H9 (cell line): Measurements from ENCODE around the gene ARL6IP6. TPM values are rescaled to one million over a fixed set of nuclear protein-coding genes. Genes with fewer than 3 reads are reported as not detected.

Experiments
- DNase-seq: peaks from one replicate; pipeline ENCODE4 v3.0.0-alpha.2; 2017
- H2AFZ ChIP-seq: one replicate; pipeline ENCODE4 v1.6.1; 2013; ENCODE audit warnings: mild to moderate bottlenecking, low read length, control low read depth, moderate library complexity
- H2AK5ac ChIP-seq: 2 replicates; pipeline ENCODE4 v1.6.1; 2013; ENCODE audit warnings: low read length, control low read depth, mixed read lengths; ENCODE audit not compliant: insufficient read length
- H2BK120ac ChIP-seq: one replicate; pipeline ENCODE4 v1.6.1; 2013; ENCODE audit warnings: low read depth, mild to moderate bottlenecking, low read length, control low read depth, inconsistent platforms; ENCODE audit not compliant: poor library complexity, severe bottlenecking
- H2BK12ac ChIP-seq: 2 replicates; pipeline ENCODE4 v1.6.1; 2013; ENCODE audit warnings: low read length, control low read depth, mixed read lengths, low read depth; ENCODE audit not compliant: insufficient read length
- H2BK15ac ChIP-seq: 2 replicates; pipeline ENCODE4 v1.6.1; 2013; ENCODE audit warnings: low read depth, low read length, control low read depth
- H2BK20ac ChIP-seq: one replicate; pipeline ENCODE4 v1.6.1; 2013; ENCODE audit warnings: low read depth, mild to moderate bottlenecking, low read length, control low read depth, inconsistent platforms; ENCODE audit not compliant: poor library complexity, severe bottlenecking
- H2BK5ac ChIP-seq: 2 replicates; pipeline ENCODE4 v1.6.1; 2013; ENCODE audit warnings: low read length, control low read depth, mixed read lengths; ENCODE audit not compliant: insufficient read length
- H3K14ac ChIP-seq: 2 replicates; pipeline ENCODE4 v1.6.1; 2013; ENCODE audit warnings: low read length, control low read depth; ENCODE audit not compliant: insufficient read depth
- H3K18ac ChIP-seq: 2 replicates; pipeline ENCODE4 v1.6.1; 2013; ENCODE audit warnings: low read depth, mild to moderate bottlenecking, mixed read lengths, low read length, control low read depth; ENCODE audit not compliant: insufficient read length
- H3K23ac ChIP-seq: 2 replicates; pipeline ENCODE4 v1.6.1; 2013; ENCODE audit warnings: low read length, control low read depth, mixed read lengths, low read depth; ENCODE audit not compliant: insufficient read length
- H3K23me2 ChIP-seq: 2 replicates; pipeline ENCODE4 v1.6.1; 2013; ENCODE audit warnings: low read depth, mild to moderate bottlenecking, mixed read lengths, low read length, control low read depth; ENCODE audit not compliant: insufficient read length, poor library complexity, severe bottlenecking
- H3K27ac ChIP-seq: 2 replicates; pipeline ENCODE4 v1.5.1; 2013; ENCODE audit warnings: low read length, control low read depth, mixed read lengths, low read depth; ENCODE audit not compliant: insufficient read length
- H3K27me3 ChIP-seq: 2 replicates; pipeline ENCODE4 v1.6.1; 2013; ENCODE audit warnings: low read length, control low read depth, inconsistent platforms; ENCODE audit not compliant: insufficient read depth
- H3K4ac ChIP-seq: 2 replicates; pipeline ENCODE4 v1.6.1; 2013; ENCODE audit warnings: low read depth, mild to moderate bottlenecking, control low read depth, inconsistent platforms, low read length, moderate library complexity
- H3K4me1 ChIP-seq: 2 replicates; pipeline ENCODE4 v1.6.1; 2013; ENCODE audit warnings: low read length, control low read depth, inconsistent platforms; ENCODE audit not compliant: insufficient read depth
- H3K4me2 ChIP-seq: 2 replicates; pipeline ENCODE4 v1.6.1; 2013; ENCODE audit warnings: low read length, control low read depth, mixed read lengths; ENCODE audit not compliant: insufficient read length, insufficient read depth
- H3K56ac ChIP-seq: 2 replicates; pipeline ENCODE4 v1.6.1; 2013; ENCODE audit warnings: low read depth, mild to moderate bottlenecking, mixed read lengths, low read length, control low read depth; ENCODE audit not compliant: insufficient read length
- H3K79me1 ChIP-seq: 2 replicates; pipeline ENCODE4 v1.6.1; 2013; ENCODE audit warnings: low read depth, mild to moderate bottlenecking, moderate library complexity, low read length, control low read depth, inconsistent platforms; ENCODE audit not compliant: insufficient read depth, poor library complexity, severe bottlenecking
- H3K79me2 ChIP-seq: 2 replicates; pipeline ENCODE4 v1.6.1; 2013; ENCODE audit warnings: low read length, control low read depth, inconsistent platforms; ENCODE audit not compliant: insufficient read depth
- H3K9ac ChIP-seq: 2 replicates; pipeline ENCODE4 v1.6.1; 2013; ENCODE audit warnings: low read length, control low read depth, mixed read lengths; ENCODE audit not compliant: insufficient read length; ENCODE audit errors: extremely low read depth
- H3K9me3 ChIP-seq: one replicate; pipeline ENCODE4 v1.6.1; 2013; ENCODE audit warnings: low read depth, low read length, inconsistent platforms; ENCODE audit not compliant: control insufficient read depth
- H3T11ph ChIP-seq: one replicate; pipeline ENCODE4 v1.6.1; 2013; ENCODE audit warnings: mild to moderate bottlenecking, low read length, control low read depth, inconsistent platforms
- H4K20me1 ChIP-seq: one replicate; pipeline ENCODE4 v1.6.1; 2013; ENCODE audit not compliant: control insufficient read depth, insufficient read length, insufficient read depth
- H4K5ac ChIP-seq: 2 replicates; pipeline ENCODE4 v1.6.1; 2013; ENCODE audit warnings: low read depth, mild to moderate bottlenecking, mixed read lengths, low read length, control low read depth; ENCODE audit not compliant: insufficient read length
- H4K8ac ChIP-seq: replicated peaks from 2 replicates; pipeline ENCODE4 v1.6.1; 2013; ENCODE audit warnings: low read length, control low read depth, mixed read lengths, low read depth; ENCODE audit not compliant: insufficient read length
- H4K91ac ChIP-seq: 2 replicates; pipeline ENCODE4 v1.6.1; 2013; ENCODE audit warnings: low read depth, mild to moderate bottlenecking, moderate library complexity, mixed read lengths, low read length, control low read depth; ENCODE audit not compliant: insufficient read length
- H3K27ac Mint-ChIP-seq, 3 experiments: 2 replicates in 2 of 3; 3 replicates in 1 of 3; pipeline ENCODE4 v1.8.0; 2020 to 2021; ENCODE audit warnings: mixed read lengths in 3 of 3, mild to moderate bottlenecking in 1 of 3, moderate library complexity in 1 of 3
- H3K27me3 Mint-ChIP-seq: 2 replicates; pipeline ENCODE4 v1.8.0; 2021; ENCODE audit warnings: low read depth, mild to moderate bottlenecking, moderate library complexity, mixed read lengths
- H3K36me3 Mint-ChIP-seq, 3 experiments: 2 replicates in 2 of 3; 3 replicates in 1 of 3; pipeline ENCODE4 v1.8.0; 2020 to 2021; ENCODE audit warnings: low read depth in 3 of 3, mixed read lengths in 3 of 3; ENCODE audit not compliant: insufficient read depth in 1 of 3
- H3K4me1 Mint-ChIP-seq, 2 experiments: 2 replicates each; pipeline ENCODE4 v1.8.0; 2020; ENCODE audit warnings: mixed read lengths in 2 of 2
- H3K4me3 Mint-ChIP-seq, 2 experiments: 2 replicates in 1 of 2; 3 replicates in 1 of 2; pipeline ENCODE4 v1.8.0; 2020 to 2021; ENCODE audit warnings: mild to moderate bottlenecking in 2 of 2, mixed read lengths in 2 of 2, moderate library complexity in 1 of 2
- H3K9me3 Mint-ChIP-seq, 2 experiments: 2 replicates in 1 of 2; 3 replicates in 1 of 2; pipeline ENCODE4 v1.8.0; 2020; ENCODE audit warnings: mild to moderate bottlenecking in 2 of 2, mixed read lengths in 2 of 2, moderate library complexity in 1 of 2
- WGBS: extraction: QIAGEN DNeasy Blood & Tissue Kit; methylation state at CpG from one replicate; pipeline ENCODE4 v1.1.7; 2013; ENCODE audit warnings: missing lambda C conversion rate, low lambda C conversion rate, mixed read lengths; ENCODE audit not compliant: insufficient read length; ENCODE audit errors: extremely low coverage; 5-methylcytosine and 5-hydroxymethylcytosine counted together
- total RNA-seq: library from RNA; stranded (reverse); gene quantifications from 2 replicates; pipeline ENCODE4 v1.2.1, GENCODE V29; 2021
- TF ChIP-seq, protein P1 (sequence below): fragments of 200-600 bp; sonication (generic); conservative IDR thresholded peaks from 3 replicates; pipeline ENCODE4 v1.8.0; 2021; ENCODE audit warnings: antibody characterized with exemption, mild to moderate bottlenecking

The ARL6IP6 gene
- total RNA-seq, 1 experiment from 2014 or later: 27.3 TPM

DNA sequence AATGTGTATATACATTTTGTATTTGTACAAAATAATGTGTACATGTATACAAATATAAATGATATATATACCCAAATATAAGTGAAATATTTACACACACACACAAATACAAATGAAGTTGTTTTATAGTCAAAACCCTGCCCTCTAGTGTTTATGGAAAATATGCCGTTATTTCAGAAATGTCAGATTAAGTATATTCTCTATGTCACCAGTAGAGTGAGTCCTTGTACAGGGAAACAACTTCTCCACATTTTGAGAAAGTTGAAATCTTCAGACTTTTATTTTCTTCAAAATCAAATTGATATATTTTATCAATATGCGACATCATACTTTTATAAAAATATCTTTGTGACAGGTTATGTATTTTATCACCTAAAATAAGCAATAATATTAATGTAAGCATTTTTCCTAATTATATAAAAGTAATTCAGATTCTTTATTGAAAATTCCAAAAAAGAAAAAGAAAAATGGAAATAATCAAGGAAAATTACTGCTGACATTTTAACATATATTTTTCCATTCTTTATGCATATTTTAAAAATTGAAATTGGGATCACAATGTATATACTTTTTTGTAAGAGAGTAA, 22.4 kb downstream of the ARL6IP6 start:
- H3K4me1 ChIP-seq: no peaks in the 10 kb centered on the region
- no peak overlapping the region for H3K14ac ChIP-seq
- no peak overlapping the region for H2BK20ac ChIP-seq
- H2BK12ac ChIP-seq: no peak overlapping the region
- H3K4me1 Mint-ChIP-seq: no peaks in the 10 kb centered on the region
- H2AFZ ChIP-seq: no peak overlapping the region
- H3K4me3 Mint-ChIP-seq: no peak overlapping the region
- WGBS: no CpG with 5 or more reads among the region's 2 CpGs
- H3K27me3 ChIP-seq: no peaks in the 10 kb centered on the region
- peaks cover 4% of the 10 kb centered on the region for H3K9me3 ChIP-seq
- H4K91ac ChIP-seq: no peak overlapping the region
- no peak overlapping the region for H2BK15ac ChIP-seq
- no peak overlapping the region for H2AK5ac ChIP-seq
- H4K20me1 ChIP-seq: no peaks in the 10 kb centered on the region
- H3K9ac ChIP-seq: no peak overlapping the region
- DNase-seq: no peak
- no peak overlapping the region for H3K23ac ChIP-seq
- TF ChIP-seq, protein P1, sequence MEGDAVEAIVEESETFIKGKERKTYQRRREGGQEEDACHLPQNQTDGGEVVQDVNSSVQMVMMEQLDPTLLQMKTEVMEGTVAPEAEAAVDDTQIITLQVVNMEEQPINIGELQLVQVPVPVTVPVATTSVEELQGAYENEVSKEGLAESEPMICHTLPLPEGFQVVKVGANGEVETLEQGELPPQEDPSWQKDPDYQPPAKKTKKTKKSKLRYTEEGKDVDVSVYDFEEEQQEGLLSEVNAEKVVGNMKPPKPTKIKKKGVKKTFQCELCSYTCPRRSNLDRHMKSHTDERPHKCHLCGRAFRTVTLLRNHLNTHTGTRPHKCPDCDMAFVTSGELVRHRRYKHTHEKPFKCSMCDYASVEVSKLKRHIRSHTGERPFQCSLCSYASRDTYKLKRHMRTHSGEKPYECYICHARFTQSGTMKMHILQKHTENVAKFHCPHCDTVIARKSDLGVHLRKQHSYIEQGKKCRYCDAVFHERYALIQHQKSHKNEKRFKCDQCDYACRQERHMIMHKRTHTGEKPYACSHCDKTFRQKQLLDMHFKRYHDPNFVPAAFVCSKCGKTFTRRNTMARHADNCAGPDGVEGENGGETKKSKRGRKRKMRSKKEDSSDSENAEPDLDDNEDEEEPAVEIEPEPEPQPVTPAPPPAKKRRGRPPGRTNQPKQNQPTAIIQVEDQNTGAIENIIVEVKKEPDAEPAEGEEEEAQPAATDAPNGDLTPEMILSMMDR: peak; percentile 76
- H2BK5ac ChIP-seq: no peak overlapping the region
- no peak overlapping the region for H4K5ac ChIP-seq
- H3K4me2 ChIP-seq: no peak overlapping the region
- peaks cover 40 to 48% (median 43%) of the 10 kb centered on the region in 3 experiments for H3K36me3 Mint-ChIP-seq
- H3K4ac ChIP-seq: no peak overlapping the region
- no peak overlapping the region for H2BK120ac ChIP-seq
- no peak overlapping the region for H3K18ac ChIP-seq
- no peak overlapping the region for H3K27ac Mint-ChIP-seq
- H3K56ac ChIP-seq: no peak overlapping the region
- H3K9me3 Mint-ChIP-seq: peaks cover 19 to 23% of the 10 kb centered on the region in 2 experiments
- no peaks in the 10 kb centered on the region for H3K27me3 Mint-ChIP-seq
- no peak overlapping the region for H3K27ac ChIP-seq
- H3K23me2 ChIP-seq: no peaks in the 10 kb centered on the region
- H3K79me2 ChIP-seq: no peaks in the 10 kb centered on the region
- H3T11ph ChIP-seq: no peak overlapping the region
- no peaks in the 10 kb centered on the region for H3K79me1 ChIP-seq
- H4K8ac ChIP-seq: no peak overlapping the region
